SK-N-DZ (cell line): Measurements from ENCODE around the gene HMCN2.
A peak's percentile ranks its signal among the peaks of the same experiment; 100 is the strongest.

Source experiments
- DNase-seq: peaks from one replicate; pipeline ENCODE4 v3.0.0-alpha.2; 2015; ENCODE audit warnings: low spot score

The HMCN2 gene

DNA sequence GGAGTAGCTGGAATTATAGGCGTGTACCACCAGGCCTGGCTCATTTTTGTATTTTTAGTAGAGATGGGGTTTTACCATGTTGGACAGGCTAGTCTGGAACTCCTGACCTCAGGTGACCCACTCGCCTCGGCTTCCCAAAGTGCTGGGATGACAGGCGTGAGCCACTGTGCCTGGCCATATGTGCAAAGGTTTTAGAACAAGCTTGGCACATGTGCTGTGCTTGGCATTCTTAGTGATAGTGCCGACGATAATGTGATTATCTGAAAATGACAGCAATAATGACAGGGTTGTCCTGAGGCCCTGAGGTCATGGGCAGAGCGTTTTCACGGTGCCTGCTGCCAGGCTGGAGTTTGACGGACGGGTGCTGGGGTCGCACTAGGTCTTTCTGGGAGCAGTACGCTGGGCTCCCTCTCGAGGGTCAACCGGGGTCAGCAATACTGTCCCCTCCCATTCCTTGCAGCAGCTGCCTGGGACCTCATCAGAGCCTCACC is 42.6 kb downstream of the HMCN2 start:
- no peak for DNase-seq

DNA sequence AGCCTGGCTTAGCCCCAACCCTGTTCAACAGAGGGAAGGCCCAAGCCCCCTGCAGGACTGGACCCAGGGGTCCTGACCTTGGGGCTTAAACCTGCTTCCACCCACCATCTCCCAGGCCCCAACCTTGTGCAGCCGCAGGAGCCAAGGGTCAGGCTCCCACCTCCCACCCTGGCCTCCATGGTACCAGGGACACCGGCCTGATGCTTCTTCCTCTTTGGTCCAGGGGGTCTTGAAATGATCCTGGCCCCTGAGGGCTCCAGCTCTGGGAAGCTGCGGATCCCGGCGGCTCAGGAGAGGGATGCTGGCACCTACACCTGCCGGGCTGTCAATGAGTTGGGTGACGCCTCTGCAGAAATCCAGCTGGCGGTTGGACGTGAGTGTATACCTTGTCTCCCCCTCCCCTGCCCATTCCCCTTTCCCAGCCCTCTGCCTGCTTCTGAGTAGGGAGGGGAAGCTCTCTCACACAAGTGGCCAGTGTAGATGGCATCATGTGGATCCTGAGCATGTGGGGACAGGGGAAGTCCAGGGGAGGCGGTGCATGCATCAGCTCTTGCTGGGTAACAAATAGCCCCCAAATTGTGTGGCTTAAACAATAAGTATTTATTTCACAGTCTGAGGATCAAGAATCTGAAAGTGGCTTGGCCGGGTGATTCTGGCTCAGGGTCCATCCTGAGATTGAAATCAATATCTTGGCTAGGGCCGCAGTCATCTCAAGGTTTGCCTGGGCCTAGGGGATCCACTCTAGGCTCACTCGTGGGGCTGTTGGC is 44.3 kb downstream of the HMCN2 start:
- no peak for DNase-seq

DNA sequence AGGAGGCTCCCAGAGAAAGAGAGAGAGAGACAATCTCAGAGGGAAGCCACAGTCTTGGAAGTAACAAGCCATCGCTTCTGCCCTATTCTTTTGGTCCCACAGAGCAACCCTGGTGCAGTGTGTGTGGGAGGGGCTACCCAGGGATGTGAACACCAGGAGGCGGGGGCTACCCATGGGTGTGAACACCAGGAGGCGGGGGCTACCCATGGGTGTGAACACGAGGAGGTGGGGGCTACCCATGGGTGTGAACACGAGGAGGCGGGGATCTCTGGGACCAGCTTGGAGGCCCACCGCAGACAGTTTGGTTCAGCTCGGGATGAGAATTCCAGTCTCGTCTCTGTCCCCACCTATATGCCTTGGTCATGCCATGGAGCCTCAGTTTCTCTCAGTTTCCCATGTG is 44.9 kb downstream of the HMCN2 start:
- no peak for DNase-seq

DNA sequence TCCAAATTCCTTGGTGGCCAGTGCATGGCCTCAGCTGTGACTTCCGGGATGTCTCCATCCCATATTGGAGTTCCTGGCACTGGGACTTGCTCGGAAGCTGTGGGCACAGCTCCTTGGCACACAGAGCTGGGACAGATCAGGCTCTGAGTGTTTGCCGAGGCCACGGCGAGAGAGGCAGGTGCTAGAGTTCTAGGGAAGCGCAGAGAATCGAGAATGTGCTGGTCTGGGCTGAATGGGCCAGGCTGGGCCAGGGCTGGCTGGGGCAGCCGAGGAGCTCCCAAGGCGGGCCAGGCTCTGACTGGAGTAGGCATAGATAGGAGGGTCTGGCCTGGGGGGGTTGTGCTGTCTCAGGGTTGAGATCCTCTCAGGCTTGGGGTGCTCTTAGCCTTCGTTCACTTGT is 45.4 kb downstream of the HMCN2 start:
- no peak for DNase-seq

DNA sequence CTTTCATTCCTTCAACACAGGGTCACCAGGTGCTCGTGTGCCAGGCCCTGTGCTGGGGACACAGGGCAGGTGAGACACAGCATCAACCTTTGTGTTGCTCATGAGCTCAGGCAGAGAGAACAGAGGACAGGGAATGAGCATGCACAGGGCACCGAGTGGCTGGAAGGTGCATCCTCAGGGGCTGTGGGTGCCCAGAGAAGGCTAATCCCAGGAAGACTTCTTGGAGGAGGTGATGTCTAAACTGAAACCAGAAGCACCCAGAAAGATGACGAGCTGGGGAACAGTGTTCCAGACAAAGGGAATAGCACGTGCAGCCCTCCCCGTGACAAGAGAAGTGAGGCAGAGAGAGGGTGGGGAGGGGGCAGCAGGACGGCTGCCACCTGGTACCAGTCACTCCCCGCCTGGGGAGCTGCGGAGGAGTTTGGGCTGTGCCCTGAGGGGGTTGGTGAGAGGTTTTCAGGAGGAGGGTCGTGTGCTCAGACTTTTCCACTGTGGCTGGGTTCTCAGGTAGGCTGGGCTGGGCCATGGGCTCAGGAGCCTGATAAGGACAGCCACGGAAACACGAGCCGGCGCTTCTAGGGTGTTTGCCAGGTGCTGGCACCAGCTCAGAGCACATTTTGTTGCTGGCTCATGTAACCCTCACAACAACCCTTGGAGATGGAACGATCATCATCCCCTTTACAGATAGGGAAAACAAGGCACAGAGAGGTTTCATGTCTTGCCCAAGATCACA is 46.0 kb downstream of the HMCN2 start:
- DNase-seq, result no peak

DNA sequence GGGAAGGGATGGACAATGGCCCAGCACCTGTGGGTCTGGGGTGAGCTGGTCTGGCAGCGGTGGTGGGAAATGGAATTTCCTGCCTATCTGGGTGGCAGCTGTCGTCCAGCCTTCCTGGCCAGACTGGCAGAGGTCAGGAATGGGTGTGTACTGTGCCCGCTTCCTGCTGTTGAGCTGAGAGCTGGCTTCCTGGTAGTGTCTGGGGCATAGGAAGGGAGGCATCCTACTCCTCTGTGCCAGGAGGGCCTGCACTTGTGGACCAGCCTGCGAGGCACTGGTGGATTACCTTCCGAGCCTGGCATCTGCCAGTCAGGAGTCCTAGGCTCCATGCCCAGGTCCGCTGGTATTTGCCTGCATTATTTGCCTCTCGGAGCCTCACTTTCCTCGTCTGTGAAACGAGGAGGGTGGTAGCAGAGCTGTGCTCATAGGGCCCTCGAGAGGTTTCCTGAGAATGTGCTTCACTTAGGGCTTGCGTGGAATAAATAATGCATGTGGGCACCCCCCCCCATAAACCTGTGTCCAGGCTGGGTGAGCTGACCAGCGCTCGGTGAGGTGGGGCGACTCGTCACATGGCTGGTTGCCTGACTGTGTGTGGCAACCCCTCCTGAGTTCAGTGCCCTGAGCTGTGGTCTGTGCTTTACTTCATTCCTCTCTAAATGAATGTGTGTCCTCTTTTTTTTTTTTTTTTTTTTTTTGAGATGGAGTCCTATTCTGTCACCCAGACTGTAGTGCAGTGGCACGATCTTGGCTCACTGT is 47.7 kb downstream of the HMCN2 start:
- DNase-seq, result no peak

DNA sequence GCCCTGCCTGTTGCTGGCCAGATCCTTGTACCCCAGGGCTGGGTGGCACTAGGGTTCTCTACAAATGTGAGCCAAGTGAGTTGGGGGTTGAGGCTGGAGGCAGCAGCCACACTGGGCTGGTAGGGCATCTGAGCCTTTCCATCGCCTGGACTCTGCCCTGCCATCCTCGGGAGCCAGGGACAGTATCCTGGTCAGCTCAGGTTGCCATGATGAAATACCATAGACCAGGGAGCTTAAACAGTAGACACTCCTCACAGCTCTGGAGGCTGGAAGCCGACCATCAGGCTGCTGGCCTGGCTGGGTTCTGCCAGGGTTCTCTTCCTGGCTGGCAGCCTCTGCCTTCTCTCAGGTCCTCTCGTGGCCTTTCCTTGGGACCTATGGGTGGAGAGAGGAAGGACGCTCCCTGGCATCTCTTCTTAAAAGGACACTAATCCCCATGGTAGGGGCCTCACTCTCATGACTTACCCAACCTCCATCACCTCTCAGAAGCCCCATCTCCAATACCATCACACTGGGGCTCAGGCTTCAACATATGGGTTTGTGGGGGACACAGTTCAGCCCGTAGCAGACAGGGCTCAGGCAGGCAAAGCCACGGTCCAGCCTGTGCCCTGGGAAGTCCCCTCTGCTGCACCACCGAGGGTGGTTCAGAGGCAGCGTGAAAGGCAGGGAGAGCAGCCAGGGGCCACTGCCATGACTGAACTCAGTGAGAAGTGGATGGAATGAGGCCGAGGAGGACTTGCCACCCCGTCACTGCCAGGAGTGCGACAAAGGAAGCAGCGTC is 50.1 kb downstream of the HMCN2 start:
- no peak for DNase-seq

DNA sequence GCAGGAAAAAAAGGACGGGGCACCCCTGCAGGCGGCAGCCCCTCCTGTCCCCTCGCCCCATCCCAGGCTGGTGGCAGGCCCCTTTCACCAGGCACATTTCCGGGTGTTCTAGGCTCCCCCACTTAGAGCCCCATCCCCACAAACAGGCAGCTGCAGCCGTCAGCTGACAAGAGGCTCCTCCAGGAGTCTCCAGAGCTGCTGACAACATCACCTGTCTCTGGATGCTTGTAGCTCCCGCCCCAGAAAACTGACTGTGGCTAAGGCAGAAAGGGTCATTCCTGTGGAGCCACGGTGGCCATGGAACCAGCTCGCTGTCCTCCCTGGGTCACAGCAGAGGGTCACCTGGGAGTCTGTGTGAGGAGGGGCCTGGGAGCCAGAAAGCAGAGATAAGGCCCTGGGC is 50.9 kb downstream of the HMCN2 start:
- DNase-seq, result no peak

DNA sequence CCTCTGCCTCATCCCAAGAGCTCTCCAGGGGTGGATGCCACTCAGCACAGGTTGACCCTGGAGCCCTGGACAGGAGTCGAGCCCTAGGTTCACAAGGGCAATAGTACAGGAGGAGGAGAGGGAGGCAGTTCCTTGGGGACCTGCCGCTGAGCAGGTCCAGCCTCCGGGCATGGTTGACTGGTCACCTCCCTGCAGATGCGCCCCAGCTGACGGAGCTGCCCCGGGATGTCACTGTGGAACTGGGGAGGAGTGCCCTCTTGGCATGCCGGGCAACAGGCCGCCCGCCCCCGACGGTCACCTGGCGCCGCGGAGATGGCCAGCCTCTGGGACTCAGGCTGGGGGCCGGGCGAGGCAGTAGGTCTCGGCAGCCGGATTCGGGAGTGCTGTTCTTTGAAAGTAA is 53.7 kb downstream of the HMCN2 start:
- DNase-seq, result no peak

DNA sequence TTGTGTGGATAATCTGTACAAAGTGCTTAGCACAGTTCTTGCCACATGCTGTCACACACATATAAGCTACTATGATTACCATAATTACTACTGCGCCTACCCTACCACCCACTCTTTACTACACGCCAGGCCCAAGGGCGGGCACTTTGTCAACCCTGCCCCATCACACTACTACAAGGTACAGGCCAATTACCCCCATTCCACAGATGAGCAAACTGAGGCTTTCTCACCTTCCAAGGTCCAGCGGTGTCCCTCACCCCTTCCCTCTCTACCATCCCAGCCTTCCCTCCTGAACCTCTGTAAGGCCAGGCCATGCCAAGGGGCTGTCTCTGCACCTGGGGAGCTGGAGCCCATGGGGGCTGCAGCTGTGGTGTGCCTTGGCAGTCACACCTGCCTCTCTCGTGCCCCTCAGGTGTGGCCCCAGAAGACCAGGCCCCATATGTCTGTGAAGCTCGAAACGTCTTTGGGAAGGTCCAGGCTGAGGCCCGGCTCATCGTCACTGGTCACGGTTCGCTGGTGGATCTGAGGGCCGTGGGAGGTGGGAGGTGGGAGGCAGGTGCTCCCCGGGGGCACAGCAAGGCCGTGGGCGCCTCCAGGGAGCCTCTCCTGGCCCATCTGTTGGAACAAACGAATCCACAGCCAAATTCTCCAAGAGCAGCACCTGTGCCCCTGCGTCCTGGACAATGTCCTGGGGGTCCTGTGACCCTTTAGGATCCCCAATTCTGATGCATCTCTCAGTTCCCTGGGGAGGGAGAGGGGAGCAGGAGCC is 54.6 kb downstream of the HMCN2 start:
- DNase-seq, result no peak

DNA sequence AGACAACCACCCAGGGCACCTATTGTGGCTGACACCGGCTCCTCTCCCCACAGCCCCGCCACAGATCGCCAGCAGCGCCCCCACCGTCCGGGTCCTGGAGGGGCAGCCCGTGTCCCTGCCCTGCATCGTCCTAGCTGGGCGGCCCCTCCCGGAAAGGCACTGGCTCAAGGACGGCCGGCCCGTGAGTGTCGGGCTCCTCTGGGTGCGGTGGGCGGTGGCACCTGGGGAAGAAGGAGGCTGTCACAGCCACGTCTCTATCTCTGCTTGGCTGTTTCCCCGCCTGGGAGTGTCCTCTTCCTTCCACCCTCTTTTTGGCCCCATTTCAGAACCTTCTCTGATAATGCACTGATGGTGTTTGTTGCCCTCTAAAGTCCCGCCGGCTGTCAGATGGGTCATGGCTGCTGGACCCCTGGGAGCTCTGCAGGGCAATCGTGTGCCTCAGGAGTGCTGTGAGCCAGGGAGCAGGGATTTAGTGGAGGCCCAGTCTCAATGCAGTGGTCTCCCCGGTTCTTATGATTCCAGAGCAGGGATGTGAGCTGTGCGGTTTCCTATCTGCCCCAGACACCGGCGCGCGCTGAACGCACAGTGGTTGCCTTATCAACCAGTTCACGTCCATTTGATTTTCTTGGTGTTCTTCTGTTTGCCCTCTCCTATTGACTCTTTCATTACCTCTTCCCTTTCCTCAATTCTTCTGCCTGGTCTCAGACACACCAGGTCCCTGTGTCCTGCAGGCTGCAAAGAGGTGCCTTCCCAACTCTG is 55.3 kb downstream of the HMCN2 start:
- no peak for DNase-seq

DNA sequence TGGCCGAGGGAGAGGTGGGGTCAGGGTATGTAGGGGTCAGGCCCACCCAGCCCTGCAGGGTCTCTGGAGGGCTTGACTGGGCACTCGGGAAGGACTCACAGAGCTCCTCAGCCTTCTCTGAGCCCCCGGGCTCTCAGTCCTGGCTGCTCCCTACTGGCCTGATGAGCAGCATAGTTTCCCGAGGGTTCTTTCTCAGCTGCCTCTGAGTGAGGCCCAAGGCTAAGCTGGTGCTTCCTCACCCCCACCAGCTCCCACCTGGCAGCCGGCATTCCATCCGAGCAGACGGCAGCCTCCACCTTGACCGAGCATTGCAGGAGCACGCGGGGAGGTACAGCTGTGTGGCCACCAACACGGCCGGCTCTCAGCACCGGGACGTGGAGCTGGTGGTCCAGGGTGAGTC is 56.0 kb downstream of the HMCN2 start:
- no peak for DNase-seq

DNA sequence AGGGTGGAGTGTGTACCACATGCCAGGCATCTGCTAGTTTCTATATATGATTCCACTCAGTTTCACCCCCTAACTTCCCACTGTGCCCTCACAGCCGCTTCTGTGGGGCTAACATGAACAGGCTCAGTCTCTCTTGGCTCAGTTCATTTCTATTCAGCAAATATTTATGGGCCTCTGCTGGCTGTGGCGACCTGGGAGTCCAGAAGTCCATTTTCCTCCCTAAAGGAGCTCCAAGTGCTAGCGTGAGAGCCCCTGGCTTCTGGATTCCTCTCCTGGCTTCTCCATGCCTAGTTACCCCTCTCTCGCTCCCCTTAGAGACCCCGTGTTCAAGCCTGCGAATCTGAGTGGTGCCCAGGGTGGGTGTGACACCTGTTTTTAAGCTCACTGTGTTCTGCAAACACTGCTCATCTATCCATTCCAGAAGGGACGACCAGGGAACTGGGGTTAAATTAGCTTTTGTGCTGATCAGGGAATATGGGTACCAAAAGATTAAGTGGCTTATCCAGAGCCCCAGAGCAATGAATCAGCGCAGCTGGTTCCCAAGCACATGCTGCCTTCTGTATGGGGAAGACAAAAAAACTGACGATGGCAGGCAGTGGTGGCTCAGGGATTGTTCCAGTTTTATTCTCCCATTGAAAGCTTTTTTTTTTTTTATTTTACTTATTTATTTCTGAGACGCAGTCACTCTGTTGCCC is 57.6 kb downstream of the HMCN2 start:
- no peak for DNase-seq

DNA sequence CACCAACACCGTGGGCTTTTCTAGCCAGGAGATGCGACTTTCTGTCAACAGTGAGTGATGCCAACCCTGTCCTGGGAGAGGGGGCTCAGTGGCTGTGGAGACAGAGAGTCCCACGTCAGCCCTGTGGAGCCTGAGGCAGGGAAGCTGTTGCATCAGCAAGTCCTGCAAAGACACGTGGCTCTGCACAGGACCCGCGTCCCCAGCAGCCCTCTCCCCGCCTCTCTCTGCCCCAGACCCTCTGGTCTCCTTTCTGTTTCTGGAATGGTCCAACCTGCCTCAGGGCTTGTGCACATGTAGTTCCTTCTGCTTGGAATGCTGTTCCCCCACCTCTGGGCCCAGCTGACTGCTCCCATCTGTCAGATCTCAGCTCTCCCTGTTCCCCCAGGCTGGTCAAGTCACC is 60.4 kb downstream of the HMCN2 start:
- no peak for DNase-seq

DNA sequence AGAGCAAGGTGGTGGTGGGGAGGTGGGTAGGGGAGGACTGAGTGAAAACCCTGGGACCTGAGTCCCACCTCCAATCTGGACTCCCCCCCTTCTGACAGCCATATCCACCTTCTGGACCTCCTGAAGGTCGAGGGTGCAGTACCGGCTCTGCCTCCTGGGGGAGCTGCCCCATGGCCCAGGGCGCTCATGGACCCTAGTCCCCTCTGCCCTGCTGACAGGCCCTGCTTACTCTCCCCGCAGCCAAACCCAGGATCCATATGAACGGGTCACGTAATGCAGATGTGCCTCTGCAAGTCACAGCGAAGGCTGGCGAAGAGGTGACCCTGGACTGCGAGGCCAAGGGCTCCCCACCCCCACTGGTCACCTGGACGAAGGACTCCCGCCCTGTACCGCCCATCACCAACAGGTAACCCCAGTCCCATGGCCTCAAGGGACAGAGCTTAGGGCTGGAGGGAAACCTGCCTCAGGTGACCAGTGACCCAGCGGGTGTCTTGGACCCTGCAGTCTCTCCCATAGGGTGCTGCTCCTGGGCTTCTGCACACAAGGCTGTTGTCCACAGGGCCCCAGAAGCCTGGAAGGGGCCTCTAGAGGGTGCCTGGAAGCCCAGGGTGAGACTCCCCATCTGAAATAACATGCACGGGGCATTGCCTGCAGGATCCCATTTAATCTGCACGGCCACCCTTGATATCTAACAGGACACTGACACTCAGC is 61.7 kb downstream of the HMCN2 start:
- DNase-seq, result peak; percentile 83

DNA sequence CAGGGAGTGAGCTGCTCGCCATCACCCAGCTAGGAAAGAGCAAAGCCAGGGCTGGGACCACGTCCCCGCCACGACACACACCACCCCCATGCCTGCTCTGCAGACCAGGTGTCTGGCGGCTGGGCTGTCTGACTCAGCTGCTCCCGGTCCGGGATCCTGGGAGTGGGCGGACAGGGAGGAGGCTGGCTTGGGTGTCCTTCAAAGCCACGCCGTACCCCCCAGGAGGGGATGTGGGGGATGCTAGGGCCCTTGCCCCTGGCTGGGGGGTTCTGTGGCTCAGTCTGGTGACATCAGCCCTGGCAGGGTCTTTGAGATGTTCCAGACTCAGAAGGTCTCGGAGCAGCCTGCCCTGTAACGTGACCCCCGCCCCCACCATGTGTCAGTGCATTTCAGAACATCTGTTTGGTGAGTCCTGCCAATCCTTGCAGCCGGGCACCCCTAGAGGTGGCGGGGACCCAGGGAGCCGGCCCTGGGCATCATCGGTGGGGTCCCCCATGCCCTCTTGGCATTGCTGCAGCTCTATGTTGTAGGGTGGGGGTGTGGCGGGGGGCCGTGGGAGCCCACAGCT is 62.3 kb downstream of the HMCN2 start:
- peak; percentile 94 for DNase-seq

DNA sequence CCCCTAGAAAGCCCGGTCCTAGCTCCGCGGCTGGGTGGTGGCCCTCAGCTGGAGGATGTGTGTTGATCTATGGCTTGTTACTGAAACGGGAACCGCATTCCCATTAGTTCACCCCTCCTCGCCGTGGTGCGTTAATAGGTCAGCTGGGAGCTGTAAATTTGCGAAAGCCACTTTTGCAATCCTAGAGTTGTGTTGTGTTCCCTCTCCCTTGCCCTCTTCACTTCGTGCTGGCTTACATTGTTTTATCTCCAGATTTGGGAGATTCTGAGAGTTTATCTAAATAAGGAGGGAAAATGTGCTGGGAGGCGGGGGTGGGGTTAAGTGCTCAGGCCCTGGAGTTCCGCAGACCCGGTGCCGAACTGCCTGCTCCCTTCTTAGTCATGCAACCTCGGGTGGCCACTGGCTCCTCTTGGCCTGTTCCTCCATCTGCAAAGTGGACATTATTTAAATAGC is 62.8 kb downstream of the HMCN2 start:
- DNase-seq, result peak; percentile 54

DNA sequence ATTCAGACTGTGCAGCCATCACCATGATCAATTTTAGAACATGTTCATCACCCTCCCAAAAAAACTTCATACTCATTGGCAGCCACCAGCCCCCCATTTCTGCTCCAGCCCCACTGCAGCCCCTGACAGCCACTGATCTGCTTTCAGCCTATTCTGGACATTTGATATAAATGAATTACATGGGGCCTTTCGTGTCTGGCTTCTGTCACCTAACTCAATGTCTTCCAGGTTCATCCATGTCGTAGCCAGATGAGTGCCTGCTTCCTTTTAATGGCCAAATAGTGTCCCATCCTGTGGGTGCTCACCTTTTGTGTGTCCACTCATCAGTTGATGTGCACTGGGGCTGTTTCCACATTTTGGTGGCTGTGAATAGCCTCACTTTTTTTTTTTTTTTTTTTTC is 63.5 kb downstream of the HMCN2 start:
- DNase-seq, result peak; percentile 88
